Choroid plexus epithelial cell (primary cell): ENCODE results near the gene RAD51B.

Experiments
- DNase-seq: peaks from one replicate; pipeline ENCODE4 v3.0.0-alpha.2; 2010; ENCODE audit warnings: low read depth
- H3K4me3 ChIP-seq: 2 replicates; pipeline ENCODE4 v1.5.1; 2011; ENCODE audit warnings: low read depth, mild to moderate bottlenecking, control low read depth, low read length, moderate library complexity
- CTCF ChIP-seq: conservative IDR thresholded peaks from 2 replicates; pipeline ENCODE4 v1.5.1; 2011; ENCODE audit warnings: low read depth, mild to moderate bottlenecking, control low read depth, inconsistent platforms, low read length, moderate library complexity

Gene RAD51B

GRCh38 chr14:68546839-68547238 lies 727.3 kb downstream of the RAD51B start:
- H3K4me3 ChIP-seq: no peak overlapping the region
- DNase-seq: peak; percentile 87
- TF ChIP-seq CTCF: no peak

- H3K4me3 ChIP-seq: no peak overlapping the region
- TF ChIP-seq CTCF: no peak
- peak; percentile 73 for DNase-seq
Measured at GRCh38 chr14:68547305-68548193, 728.0 kb downstream of the RAD51B start.

- DNase-seq: peak; percentile 97
- TF ChIP-seq CTCF: no peak
- H3K4me3 ChIP-seq: no peak overlapping the region
Measured at GRCh38 chr14:68548194-68549076, 728.9 kb downstream of the RAD51B start.

- no peak for TF ChIP-seq CTCF
- peak; percentile 76 for DNase-seq
- no peak overlapping the region for H3K4me3 ChIP-seq
Measured at GRCh38 chr14:68550338-68550715, 730.7 kb downstream of the RAD51B start.

- TF ChIP-seq CTCF: no peak
- no peak for DNase-seq
- no peak overlapping the region for H3K4me3 ChIP-seq
Measured at GRCh38 chr14:68551045-68551683, 731.6 kb downstream of the RAD51B start.

GRCh38 chr14:68552075-68552474 lies 732.5 kb downstream of the RAD51B start:
- H3K4me3 ChIP-seq: no peak overlapping the region
- TF ChIP-seq CTCF: no peak
- no peak for DNase-seq
